Measurements from ENCODE around the gene PNKP.
"Not testable (repeated sequence)": the region's sequence is repeated elsewhere in the genome, so short reads cannot be mapped to it uniquely, and the experiment has no call there.

PNKP gene

GRCh38 chr19:49823472-49823871, 43.9 kb downstream of the PNKP start:
- in situ Hi-C loops (cut with HindIII; ENCODE audit: low sequenced_read_pairs): no loop called here
- no peak overlapping the region for H3K4me3 ChIP-seq (ENCODE audit: low read depth, low read length)
- DNase-seq (ENCODE audit: low read depth, low spot score): no peak
- no peak for TF ChIP-seq CTCF (IDR thresholded peaks at IDR 0.05; ENCODE audit: low read depth, low read length)

- in situ Hi-C loops (cut with HindIII; ENCODE audit: low sequenced_read_pairs): no loop called here
- H3K4me3 ChIP-seq (ENCODE audit: low read depth, low read length): no peak overlapping the region
- DNase-seq (ENCODE audit: low read depth, low spot score): no peak
These were observed 47.3 kb downstream of the PNKP start for GRCh38 chr19:49820125-49820524.

GRCh38 chr19:49819452-49820115, 47.8 kb downstream of the PNKP start:
- DNase-seq (ENCODE audit: low read depth, low spot score); in situ Hi-C loops (cut with HindIII; ENCODE audit: low sequenced_read_pairs): not testable (repeated sequence)
- peak overlapping the region; percentile 88 for H3K4me3 ChIP-seq (ENCODE audit: low read depth, low read length)

More at GRCh38 chr19:49820125-49820524, 47.3 kb downstream of the PNKP start:
- no peak for TF ChIP-seq CTCF (IDR thresholded peaks at IDR 0.05; ENCODE audit: low read depth, low read length)

- DNase-seq (ENCODE audit: low read depth, low spot score): no peak
- peak overlapping the region; percentile 88 for H3K4me3 ChIP-seq (ENCODE audit: low read depth, low read length)
- no peak for TF ChIP-seq CTCF (IDR thresholded peaks at IDR 0.05; ENCODE audit: low read depth, low read length)
- in situ Hi-C loops (cut with HindIII; ENCODE audit: low sequenced_read_pairs): no loop called here
These were observed 48.6 kb downstream of the PNKP start for GRCh38 chr19:49818649-49819370.

GRCh38 chr19:49817964-49818648, 49.3 kb downstream of the PNKP start, which contains the start of gene MED25:
TSS of gene MED25 (plus strand) at chr19:49818289. CDS start at chr19:49818342, 53 bp downstream.
- H3K4me3 ChIP-seq (ENCODE audit: low read depth, low read length): peak within 1 kb of the TSS; percentile 88
- in situ Hi-C loops (cut with HindIII; ENCODE audit: low sequenced_read_pairs): no loop called here
- DNase-seq (ENCODE audit: low read depth, low spot score): peak; percentile 91
- TF ChIP-seq CTCF (IDR thresholded peaks at IDR 0.05; ENCODE audit: low read depth, low read length): no peak

GRCh38 chr19:49816590-49816989, 50.8 kb downstream of the PNKP start:
- TF ChIP-seq CTCF (IDR thresholded peaks at IDR 0.05; ENCODE audit: low read depth, low read length): no peak
- in situ Hi-C loops (cut with HindIII; ENCODE audit: low sequenced_read_pairs): no loop called here
- no peak for DNase-seq (ENCODE audit: low read depth, low spot score)
- no peak overlapping the region for H3K4me3 ChIP-seq (ENCODE audit: low read depth, low read length)

Data from astrocyte of the spinal cord (primary cell).